GM18861 (cell line): ENCODE data around the gene TLK1.

Experiments
- ATAC-seq: cut with Tn5 transposase; IDR thresholded peaks from one replicate; pipeline ENCODE4 v1.9.1; 2021; ENCODE audit not compliant: unreplicated experiment

Gene TLK1

GRCh38 chr2:171009386-171009785 is 151.3 kb downstream of the TLK1 start:
- no peak for ATAC-seq

- no peak for ATAC-seq
Observed at GRCh38 chr2:171008550-171009205, 152.0 kb downstream of the TLK1 start.

GRCh38 chr2:171004833-171005232 is 155.9 kb downstream of the TLK1 start:
- ATAC-seq = no peak

- no peak for ATAC-seq
Observed at GRCh38 chr2:171004363-171004762, 156.3 kb downstream of the TLK1 start.

GRCh38 chr2:170999654-171000053 is 161.0 kb downstream of the TLK1 start:
- no peak for ATAC-seq

- no peak for ATAC-seq
Observed at GRCh38 chr2:170997893-170998597, 162.6 kb downstream of the TLK1 start.

- no peak for ATAC-seq
Observed at GRCh38 chr2:170996316-170996715, 164.4 kb downstream of the TLK1 start.

GRCh38 chr2:170991398-170992182 is 169.1 kb downstream of the TLK1 start:
- no peak for ATAC-seq

- no peak for ATAC-seq
Observed at GRCh38 chr2:170986566-170987258, 174.0 kb downstream of the TLK1 start.

- ATAC-seq = no peak
Observed at GRCh38 chr2:170985407-170985806, 175.3 kb downstream of the TLK1 start.

- no peak for ATAC-seq
Observed at GRCh38 chr2:170984079-170984478, 176.6 kb downstream of the TLK1 start.

GRCh38 chr2:170975943-170976270 is 184.8 kb downstream of the TLK1 start:
- no peak for ATAC-seq

GRCh38 chr2:170975127-170975942 is 185.4 kb downstream of the TLK1 start:
- no peak for ATAC-seq

- ATAC-seq = no peak
Observed at GRCh38 chr2:170974304-170974993, 186.2 kb downstream of the TLK1 start.

- ATAC-seq = peak; percentile 83
Observed at GRCh38 chr2:170973492-170974303, 187.0 kb downstream of the TLK1 start.

GRCh38 chr2:170973225-170973491 is 187.5 kb downstream of the TLK1 start:
- ATAC-seq = no peak

- no peak for ATAC-seq
Observed at GRCh38 chr2:170972296-170973224, 188.1 kb downstream of the TLK1 start.

GRCh38 chr2:170971071-170971470 is 189.6 kb downstream of the TLK1 start:
- no peak for ATAC-seq
